Mesodermal cell (in vitro differentiated cells): Measurements from ENCODE around the gene ISM1.

Source experiments
- H3K27ac ChIP-seq: 2 replicates; pipeline ENCODE4 v1.7.0; 2013; ENCODE audit warnings: mild to moderate bottlenecking, low read depth, low read length, moderate library complexity; ENCODE audit not compliant: severe bottlenecking
- H3K36me3 ChIP-seq: 2 replicates; pipeline ENCODE4 v1.7.1; 2013; ENCODE audit warnings: mild to moderate bottlenecking, low read length, moderate library complexity; ENCODE audit not compliant: control insufficient read depth, insufficient read depth
- H3K4me1 ChIP-seq: one replicate; pipeline ENCODE4 v1.7.1; 2013; ENCODE audit warnings: mild to moderate bottlenecking, low read length; ENCODE audit not compliant: insufficient read depth, control insufficient read depth, poor library complexity, severe bottlenecking
- H3K4me3 ChIP-seq: 2 replicates; pipeline ENCODE4 v1.7.0; 2013; ENCODE audit warnings: low read length, control low read depth, mild to moderate bottlenecking; ENCODE audit not compliant: insufficient read depth, poor library complexity, severe bottlenecking; ENCODE audit errors: extremely low read depth
- H3K9me3 ChIP-seq: 2 replicates; pipeline ENCODE4 v1.7.1; 2013; ENCODE audit warnings: mild to moderate bottlenecking, low read length, moderate library complexity; ENCODE audit not compliant: control insufficient read depth
- WGBS, 2 experiments: methylation state at CpG; one replicate each; pipeline ENCODE4 v1.1.5; 2013; ENCODE audit warnings: missing lambda C conversion rate in 2 of 2; ENCODE audit not compliant: insufficient coverage in 2 of 2; 5-methylcytosine and 5-hydroxymethylcytosine counted together

ISM1 gene

GRCh38 chr20:13236990-13237720 lies 16.1 kb downstream of the ISM1 start:
- Histone ChIP-seq H3K27ac (no peak overlapping the region), H3K4me1 (no peaks in the 10 kb centered on the region)
- WGBS, 2 experiments = no CpG with 5 or more reads among the region's 1 CpG

GRCh38 chr20:13238001-13238653 lies 17.1 kb downstream of the ISM1 start:
- peaks cover 36% of the 10 kb centered on the region for H3K36me3 ChIP-seq
- WGBS, 2 experiments = no CpG with 5 or more reads among the region's 2 CpGs
- no peak overlapping the region for H3K27ac ChIP-seq
- H3K4me1 ChIP-seq = no peaks in the 10 kb centered on the region
- H3K9me3 ChIP-seq = no peaks in the 10 kb centered on the region
- no peak overlapping the region for H3K4me3 ChIP-seq

More at GRCh38 chr20:13236990-13237720, 16.1 kb downstream of the ISM1 start:
- Histone ChIP-seq H3K9me3 (no peaks in the 10 kb centered on the region), H3K4me3 (no peak overlapping the region), H3K36me3 (peaks cover 28% of the 10 kb centered on the region)

- peaks cover 7% of the 10 kb centered on the region for H3K4me1 ChIP-seq
- WGBS, 2 experiments = 100% methylated on average over 1 of the region's 2 CpGs
- no peaks in the 10 kb centered on the region for H3K9me3 ChIP-seq
- no peak overlapping the region for H3K27ac ChIP-seq
- no peak overlapping the region for H3K4me3 ChIP-seq
- H3K36me3 ChIP-seq = peaks cover 44% of the 10 kb centered on the region
Observed at GRCh38 chr20:13243826-13244376, 22.8 kb downstream of the ISM1 start.

GRCh38 chr20:13245250-13245723 lies 24.2 kb downstream of the ISM1 start:
- no peak overlapping the region for H3K4me3 ChIP-seq
- H3K27ac ChIP-seq = no peak overlapping the region
- H3K4me1 ChIP-seq = peaks cover 7% of the 10 kb centered on the region
- no peaks in the 10 kb centered on the region for H3K9me3 ChIP-seq
- WGBS, 2 experiments = 68 to 100% methylated on average over 1 to 2 of the region's 2 CpGs
- H3K36me3 ChIP-seq = peaks cover 40% of the 10 kb centered on the region

GRCh38 chr20:13249118-13249797 lies 28.2 kb downstream of the ISM1 start:
- Histone ChIP-seq H3K4me1 (peaks cover 7% of the 10 kb centered on the region), H3K27ac (no peak overlapping the region), H3K4me3 (no peak overlapping the region), H3K9me3 (no peaks in the 10 kb centered on the region), H3K36me3 (peaks cover 22% of the 10 kb centered on the region)
- WGBS, 2 experiments = 93 to 97% methylated on average over 5 to 6 of the region's 13 CpGs

- Histone ChIP-seq H3K4me3 (no peak overlapping the region), H3K9me3 (no peaks in the 10 kb centered on the region), H3K27ac (no peak overlapping the region), H3K4me1 (peaks cover 7% of the 10 kb centered on the region), H3K36me3 (peaks cover 23% of the 10 kb centered on the region)
- WGBS, 2 experiments = 94 to 100% methylated on average over 2 of the region's 4 CpGs
Observed at GRCh38 chr20:13249798-13250170, 28.7 kb downstream of the ISM1 start.

- H3K9me3 ChIP-seq = no peaks in the 10 kb centered on the region
- WGBS, 2 experiments = 75 to 78% methylated on average over 5 of the region's 6 CpGs
- peaks cover 7% of the 10 kb centered on the region for H3K4me1 ChIP-seq
- H3K27ac ChIP-seq = no peak overlapping the region
- H3K36me3 ChIP-seq = peaks cover 18% of the 10 kb centered on the region
- no peak overlapping the region for H3K4me3 ChIP-seq
Observed at GRCh38 chr20:13250251-13250650, 29.2 kb downstream of the ISM1 start.

- peaks cover 7% of the 10 kb centered on the region for H3K4me1 ChIP-seq
- no peak overlapping the region for H3K27ac ChIP-seq
- no peaks in the 10 kb centered on the region for H3K9me3 ChIP-seq
- 94 to 98% methylated on average over 6 to 7 of the region's 8 CpGs for WGBS, 2 experiments
- peaks cover 13% of the 10 kb centered on the region for H3K36me3 ChIP-seq
- H3K4me3 ChIP-seq = no peak overlapping the region
Observed at GRCh38 chr20:13251106-13251903, 30.2 kb downstream of the ISM1 start.

- peaks cover 13% of the 10 kb centered on the region for H3K36me3 ChIP-seq
- peaks cover 7% of the 10 kb centered on the region for H3K4me1 ChIP-seq
- no peak overlapping the region for H3K27ac ChIP-seq
- no peak overlapping the region for H3K4me3 ChIP-seq
- no peaks in the 10 kb centered on the region for H3K9me3 ChIP-seq
- WGBS, 2 experiments = 90 to 100% methylated on average over 2 of the region's 2 CpGs
Observed at GRCh38 chr20:13251904-13252297, 30.8 kb downstream of the ISM1 start.

- no CpG with 5 or more reads among the region's 1 CpG for WGBS, 2 experiments
Observed at GRCh38 chr20:13255356-13255755, 34.3 kb downstream of the ISM1 start.

More at GRCh38 chr20:13255356-13255755, 34.3 kb downstream of the ISM1 start:
- Histone ChIP-seq H3K36me3 (peaks cover 9% of the 10 kb centered on the region), H3K4me3 (no peak overlapping the region), H3K9me3 (no peaks in the 10 kb centered on the region), H3K27ac (no peak overlapping the region), H3K4me1 (no peaks in the 10 kb centered on the region)
